ENCODE data around the gene TPK1. TPM values are rescaled to one million over a fixed set of nuclear protein-coding genes. Genes with fewer than 3 reads are reported as not detected.

The TPK1 gene
- total RNA-seq, 4 donors from 2014 or later, result 4.5 to 11.8 (median 8.0) TPM

GRCh38 chr7:144403102-144403501 lies 432.8 kb downstream of the TPK1 start:
- no peak for TF ChIP-seq CTCF (IDR thresholded peaks at IDR 0.05)
- DNase-seq (ENCODE audit: low spot score) (no peak), ATAC-seq (ENCODE audit: low FRiP score) (no peak)

Small RNAs within 50 kb of the gene (small RNA-seq; reads per million reads assigned to genes)
- not detected for gene RNU6ATAC40P

All from omental fat pad (tissue), 4 donors.